Sigmoid colon (tissue), 7 donors: ENCODE measurements around the gene TPO. TPM values are rescaled to one million over a fixed set of nuclear protein-coding genes. Genes with fewer than 3 reads are reported as not detected.

Experiments
- DNase-seq: peaks from one replicate; pipeline ENCODE4 v3.0.0-alpha.2; 2019
- H3K27ac ChIP-seq, 4 donors: fragments of 200-600 bp; sonication (generic); one replicate each; pipeline ENCODE4 v1.5.1; 2016 to 2019; ENCODE audit warnings: mild to moderate bottlenecking in 1 of 4
- H3K27me3 ChIP-seq, 3 donors: fragments of 200-600 bp; sonication (generic); one replicate each; pipeline ENCODE4 v1.5.1; 2019; ENCODE audit warnings: mild to moderate bottlenecking in 1 of 3
- H3K36me3 ChIP-seq, 4 donors: fragments of 200-600 bp; sonication (generic); one replicate each; pipeline ENCODE4 v1.5.1; 2016 to 2019
- H3K4me1 ChIP-seq, 4 donors: fragments of 200-600 bp; sonication (generic); one replicate each; pipeline ENCODE4 v1.5.1; 2017 to 2019
- H3K4me3 ChIP-seq, 4 donors: fragments of 200-600 bp; sonication (generic); one replicate each; pipeline ENCODE4 v1.5.1; 2017 to 2019; ENCODE audit warnings: mild to moderate bottlenecking in 2 of 4, moderate library complexity in 1 of 4
- H3K9me3 ChIP-seq, 4 donors: fragments of 200-600 bp in 3 of 4; sonication (generic) in 3 of 4; one replicate each; pipeline versions ENCODE4 v1.5.1 to v1.6.1; 2013 to 2019
- CTCF ChIP-seq, 4 experiments: fragments of 450-650 bp in 3 of 4; fragments of 200-600 bp in 1 of 4; IDR thresholded peaks; one replicate each; pipeline ENCODE4 v1.5.1; 2016 to 2019; ENCODE audit warnings: antibody characterized with exemption in 4 of 4, mild to moderate bottlenecking in 3 of 4, moderate library complexity in 2 of 4
- EP300 ChIP-seq, 4 donors: sonication (generic); formaldehyde crosslinking; IDR thresholded peaks; one replicate each; pipeline ENCODE4 v1.6.1; 2017; ENCODE audit warnings: antibody characterized with exemption in 4 of 4
- POLR2A ChIP-seq, 2 donors: fragments of 450-650 bp; IDR thresholded peaks; one replicate each; pipeline ENCODE4 v1.6.1; 2016; ENCODE audit warnings: antibody characterized with exemption in 2 of 2, mild to moderate bottlenecking in 2 of 2, moderate library complexity in 2 of 2
- POLR2AphosphoS5 ChIP-seq, 4 donors: sonication (generic); formaldehyde crosslinking; IDR thresholded peaks; one replicate each; pipeline ENCODE4 v1.6.1; 2017; ENCODE audit warnings: antibody characterized with exemption in 4 of 4
- WGBS, 2 donors: extraction: QIAGEN DNeasy Blood & Tissue Kit; methylation state at CpG; one replicate each; pipeline ENCODE4 v1.1.7; 2013; 5-methylcytosine and 5-hydroxymethylcytosine counted together
- intact Hi-C: fragments of 100-400 bp; cut with DNase I; formaldehyde crosslinking; loops from one replicate; pipeline ENCODE4 v1.15.1; 2023
- polyA plus RNA-seq, 3 donors: library from polyadenylated mRNA; stranded (reverse); fragments of 200-250 nt; gene quantifications; one replicate each; pipeline ENCODE4 v1.2.3, GENCODE V29; 2013
- total RNA-seq, 4 donors: library from RNA; depleted of rRNA; stranded (reverse); fragments of >200 nt; gene quantifications; one replicate each; pipeline ENCODE4 v1.1.0, GENCODE V29; 2016
- donor health status: healthy with polysubstance abuse.
- donor health status: Bipolar disorder and iron deficiency.
- donor health status: healthy.

TPO gene
- total and polyA plus RNA-seq, 7 donors: 0.60 to 18.8 (median 3.5) TPM

- no peaks in the 10 kb centered on the region for H3K36me3 ChIP-seq
- WGBS, 2 donors: 39 to 40% methylated on average over 14 of the region's 14 CpGs
- H3K4me3 ChIP-seq: no peak overlapping the region
- no peaks in the 10 kb centered on the region for H3K27me3 ChIP-seq
- intact Hi-C loops: loop anchor here (10.0 kb wide), 1 partner anchor 591 kb away; the partner anchor contains the start of gene SNTG2
- DNase-seq: no peak
- H3K4me1 ChIP-seq: peaks cover 0 to 15% (median 9%) of the 10 kb centered on the region in 4 donors
- H3K9me3 ChIP-seq: no peaks in the 10 kb centered on the region
- no peak for TF ChIP-seq EP300 (IDR thresholded peaks at IDR 0.05)
- TF ChIP-seq CTCF (IDR thresholded peaks at IDR 0.05): peak; percentile 33 to 75 (median 70)
- no peak for TF ChIP-seq POLR2AphosphoS5 (IDR thresholded peaks at IDR 0.05)
- no peak for TF ChIP-seq POLR2A (IDR thresholded peaks at IDR 0.05)
- no peak overlapping the region for H3K27ac ChIP-seq
Observed at GRCh38 chr2:1546023-1546591, 132.8 kb downstream of the TPO start.

- WGBS, 2 donors: 89 to 90% methylated on average over 10 of the region's 10 CpGs
Observed at GRCh38 chr2:1546901-1547300, 133.6 kb downstream of the TPO start.

GRCh38 chr2:1548910-1549673 is 135.8 kb downstream of the TPO start:
- TF ChIP-seq CTCF (IDR thresholded peaks at IDR 0.05) (no peak), POLR2AphosphoS5 (IDR thresholded peaks at IDR 0.05) (no peak), EP300 (IDR thresholded peaks at IDR 0.05) (no peak), POLR2A (IDR thresholded peaks at IDR 0.05) (no peak)
- H3K36me3 ChIP-seq: no peaks in the 10 kb centered on the region
- no peak overlapping the region for H3K27ac ChIP-seq
- no peak for DNase-seq
- 81 to 89% methylated on average over 15 of the region's 15 CpGs for WGBS, 2 donors
- no peak overlapping the region for H3K4me3 ChIP-seq
- intact Hi-C loops: loop anchor here (10.0 kb wide), 1 partner anchor 594 kb away; the partner anchor contains the start of gene SNTG2
- H3K9me3 ChIP-seq: no peaks in the 10 kb centered on the region
- H3K27me3 ChIP-seq: no peaks in the 10 kb centered on the region
- H3K4me1 ChIP-seq: peaks cover 0 to 15% (median 9%) of the 10 kb centered on the region in 4 donors

More at GRCh38 chr2:1546901-1547300, 133.6 kb downstream of the TPO start:
- Histone ChIP-seq H3K27me3 (no peaks in the 10 kb centered on the region), H3K4me3 (no peak overlapping the region), H3K4me1 (peaks cover 0 to 15% (median 9%) of the 10 kb centered on the region in 4 donors), H3K9me3 (no peaks in the 10 kb centered on the region), H3K27ac (no peak overlapping the region), H3K36me3 (no peaks in the 10 kb centered on the region)
- no peak for TF ChIP-seq EP300 (IDR thresholded peaks at IDR 0.05)
- no peak for TF ChIP-seq CTCF (IDR thresholded peaks at IDR 0.05)
- TF ChIP-seq POLR2A (IDR thresholded peaks at IDR 0.05): no peak
- no peak for TF ChIP-seq POLR2AphosphoS5 (IDR thresholded peaks at IDR 0.05)
- no peak for DNase-seq
- intact Hi-C loops: loop anchor here (10.0 kb wide), 1 partner anchor 592 kb away; the partner anchor contains the start of gene SNTG2

- peaks cover 0 to 15% (median 9%) of the 10 kb centered on the region in 4 donors for H3K4me1 ChIP-seq
- TF ChIP-seq CTCF (IDR thresholded peaks at IDR 0.05): no peak
- TF ChIP-seq POLR2AphosphoS5 (IDR thresholded peaks at IDR 0.05): no peak
- TF ChIP-seq EP300 (IDR thresholded peaks at IDR 0.05): no peak
- no peak for TF ChIP-seq POLR2A (IDR thresholded peaks at IDR 0.05)
- H3K36me3 ChIP-seq: no peaks in the 10 kb centered on the region
- H3K27ac ChIP-seq: no peak overlapping the region
- 58 to 80% methylated on average over 5 of the region's 5 CpGs for WGBS, 2 donors
- H3K4me3 ChIP-seq: no peak overlapping the region
- intact Hi-C loops: loop anchor here (2.0 to 5.0 kb wide), 2 partner anchors 197 to 835 kb away; no protein-coding TSS in a partner anchor
- no peaks in the 10 kb centered on the region for H3K27me3 ChIP-seq
- no peaks in the 10 kb centered on the region for H3K9me3 ChIP-seq
- DNase-seq: no peak
Observed at GRCh38 chr2:1550076-1550475, 136.8 kb downstream of the TPO start.
